ENCODE measurements around the gene CYP2A13.
A peak's percentile ranks its signal among the peaks of the same experiment; 100 is the strongest.
"Not testable (repeated sequence)": the region's sequence is repeated elsewhere in the genome, so short reads cannot be mapped to it uniquely, and the experiment has no call there.

The CYP2A13 gene

DNA sequence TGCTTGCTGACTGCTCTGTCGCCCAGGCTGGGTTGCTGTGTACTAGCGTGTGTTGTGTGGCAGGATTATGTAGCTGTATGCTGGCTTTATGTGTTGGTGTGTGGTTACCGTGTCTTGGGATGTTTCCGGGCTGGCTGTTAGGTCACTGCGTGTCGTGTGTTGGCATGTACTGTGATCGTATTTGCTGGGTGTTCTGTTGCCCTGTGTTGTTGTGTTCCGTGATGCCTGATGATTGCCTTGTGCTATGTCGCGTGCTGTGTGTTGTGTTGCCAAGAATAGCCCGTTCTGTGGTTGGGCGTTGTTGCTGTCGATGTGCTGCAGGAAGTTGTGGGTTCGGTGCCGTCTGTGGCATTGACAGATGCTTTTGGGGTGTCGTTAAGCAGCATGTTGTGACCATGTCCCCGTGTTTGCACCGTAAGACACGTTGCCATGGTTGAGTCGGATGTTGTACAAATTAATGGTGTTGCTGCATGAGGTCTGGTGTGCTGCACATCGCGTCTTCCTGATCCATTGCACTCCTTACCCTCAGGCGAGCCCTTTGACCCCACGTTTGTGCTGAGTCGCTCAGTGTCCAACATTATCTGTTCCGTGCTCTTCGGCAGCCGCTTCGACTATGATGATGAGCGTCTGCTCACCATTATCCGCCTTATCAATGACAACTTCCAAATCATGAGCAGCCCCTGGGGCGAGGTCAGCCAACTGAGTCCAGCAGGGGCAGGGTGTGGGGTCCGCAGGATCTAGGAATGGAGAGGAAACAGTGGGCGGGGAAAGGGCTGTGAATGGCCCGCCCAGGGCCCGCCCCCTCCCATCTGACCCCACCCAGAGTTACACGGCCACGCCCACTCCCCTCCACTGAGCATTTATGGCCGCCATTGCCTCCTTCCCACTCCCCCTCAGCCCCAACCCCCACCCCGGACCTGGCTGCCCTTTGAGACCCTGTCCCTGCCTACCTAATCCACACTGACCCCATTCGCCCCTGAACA is 33.0 kb downstream of the CYP2A13 start:
- DNase-seq (ENCODE audit: low read depth), result peak; percentile 80

DNA sequence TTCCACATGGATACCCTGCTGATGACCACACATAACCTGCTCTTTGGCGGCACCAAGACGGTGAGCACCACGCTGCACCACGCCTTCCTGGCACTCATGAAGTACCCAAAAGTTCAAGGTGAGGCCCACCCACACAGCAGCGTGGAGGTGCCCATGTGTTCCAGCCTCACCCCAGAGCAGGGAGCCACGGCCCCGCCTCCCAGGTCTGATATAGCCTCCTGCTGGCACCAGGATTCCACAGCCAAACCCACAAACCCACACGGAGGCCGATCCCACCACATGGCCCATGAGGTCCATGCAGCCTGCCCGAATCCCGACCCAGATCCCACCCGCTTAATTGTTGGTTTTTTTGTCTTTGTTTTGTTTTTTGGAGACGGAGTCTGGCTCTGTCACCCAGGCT is 34.6 kb downstream of the CYP2A13 start:
- DNase-seq (ENCODE audit: low read depth), result not testable (repeated sequence)

DNA sequence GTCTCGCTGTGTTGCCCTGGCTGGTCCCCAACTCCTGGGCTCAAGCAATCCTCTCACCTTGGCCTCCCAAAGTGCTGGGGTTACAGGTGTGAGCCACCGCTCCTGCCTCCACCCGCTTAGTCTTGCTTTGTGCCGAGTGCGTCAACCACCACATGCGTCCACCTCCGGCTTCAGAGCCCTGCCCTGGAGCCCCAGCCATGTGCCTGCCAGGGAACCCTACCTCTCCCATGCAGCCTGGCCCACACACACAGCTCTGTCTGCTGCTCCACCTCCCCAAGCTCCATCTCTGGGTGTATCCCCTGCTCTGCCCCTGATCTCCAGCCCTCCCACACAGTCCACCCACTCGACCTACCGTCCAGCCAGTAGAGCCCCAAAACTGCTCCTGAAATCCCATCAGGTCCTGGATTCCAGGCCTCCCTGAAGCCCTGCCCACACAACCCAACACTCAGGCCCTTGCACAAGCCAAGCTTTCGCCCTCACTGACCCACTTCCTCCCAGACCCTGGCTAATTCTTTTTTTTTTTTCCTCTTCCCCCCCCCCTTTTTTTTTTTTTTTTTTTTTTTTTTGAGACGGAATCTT is 35.6 kb downstream of the CYP2A13 start:
- no peak for DNase-seq (ENCODE audit: low read depth)

DNA sequence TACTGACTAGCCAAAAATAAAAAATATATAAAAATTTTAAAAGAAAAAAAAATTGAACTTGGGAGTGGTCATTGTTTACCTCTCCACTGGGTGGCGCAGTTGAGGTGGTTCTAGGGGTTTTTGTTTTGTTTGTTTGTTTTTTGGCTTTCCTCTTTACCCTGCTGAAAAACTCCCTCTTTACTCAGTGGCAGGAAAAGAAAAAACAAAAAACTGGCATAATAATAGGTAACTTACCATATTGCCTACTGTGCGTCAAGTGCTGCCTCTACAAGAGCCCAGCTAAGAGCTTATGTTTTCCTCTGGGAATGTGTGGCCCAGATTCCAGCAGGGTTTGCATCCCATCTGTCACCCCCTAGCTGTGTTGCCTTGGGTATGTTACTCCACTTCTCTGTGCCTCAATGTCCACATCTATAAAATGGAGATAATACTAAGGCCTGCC is 38.5 kb downstream of the CYP2A13 start:
- DNase-seq (ENCODE audit: low read depth), result peak; percentile 34

DNA sequence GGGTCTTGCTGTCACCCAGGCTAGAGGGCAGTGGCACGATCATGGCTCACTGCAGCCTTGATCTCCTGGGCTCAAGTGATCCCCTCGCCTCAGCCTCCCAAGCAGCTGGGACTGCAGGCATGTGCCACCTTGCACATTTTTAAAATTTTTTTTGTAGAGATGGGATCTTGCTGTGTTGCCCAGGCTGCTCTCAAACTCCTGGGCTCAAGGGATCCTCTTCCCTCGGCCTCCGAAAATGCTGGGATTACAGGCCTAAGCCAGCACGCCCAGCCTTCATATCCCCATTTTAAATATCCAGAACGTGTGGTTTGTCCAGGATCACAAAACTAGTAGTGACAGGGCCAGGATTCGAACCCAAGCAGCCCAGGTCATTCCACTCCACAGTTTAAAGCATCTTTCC is 39.1 kb downstream of the CYP2A13 start:
- not testable (repeated sequence) for DNase-seq (ENCODE audit: low read depth)

DNA sequence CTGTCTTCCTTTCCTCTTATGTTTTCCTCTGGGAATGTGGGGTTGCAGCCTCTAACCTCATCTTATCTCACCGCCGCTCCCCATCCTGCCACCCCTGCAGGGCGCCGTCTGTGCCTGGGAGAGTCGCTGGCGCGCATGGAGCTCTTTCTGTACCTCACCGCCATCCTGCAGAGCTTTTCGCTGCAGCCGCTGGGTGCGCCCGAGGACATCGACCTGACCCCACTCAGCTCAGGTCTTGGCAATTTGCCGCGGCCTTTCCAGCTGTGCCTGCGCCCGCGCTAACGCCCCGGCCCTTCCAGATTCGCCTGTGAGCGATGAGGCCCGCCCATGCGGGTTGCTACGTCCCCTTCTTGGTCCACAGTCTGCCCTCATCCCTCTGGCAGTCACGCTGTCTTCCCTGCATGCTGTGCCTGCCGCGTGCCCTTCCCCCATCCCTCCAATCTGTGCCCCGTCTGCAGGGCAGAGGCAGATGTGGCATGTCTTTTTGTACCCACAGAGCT is 39.6 kb downstream of the CYP2A13 start:
- DNase-seq (ENCODE audit: low read depth), result peak; percentile 80

DNA sequence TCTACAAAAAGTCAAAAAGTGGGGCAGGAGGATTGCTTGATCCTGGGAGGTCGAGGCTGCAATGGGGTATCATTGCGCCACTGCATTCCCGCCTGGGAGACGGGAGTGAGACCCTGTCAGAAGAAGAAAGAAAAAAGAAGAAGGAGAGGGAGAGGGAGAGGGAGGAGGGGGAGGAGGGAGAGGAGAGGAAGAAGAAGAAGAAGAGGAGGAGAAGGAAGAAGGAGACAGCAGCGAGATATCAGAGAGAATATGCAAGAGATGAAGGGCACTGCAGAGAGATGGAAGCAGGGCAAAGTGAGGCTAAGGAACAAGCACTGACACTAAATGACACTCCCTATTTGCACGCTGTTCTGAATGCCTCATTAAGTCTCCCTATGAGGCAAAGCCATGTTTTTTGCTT is 40.4 kb downstream of the CYP2A13 start:
- DNase-seq (ENCODE audit: low read depth), result no peak

DNA sequence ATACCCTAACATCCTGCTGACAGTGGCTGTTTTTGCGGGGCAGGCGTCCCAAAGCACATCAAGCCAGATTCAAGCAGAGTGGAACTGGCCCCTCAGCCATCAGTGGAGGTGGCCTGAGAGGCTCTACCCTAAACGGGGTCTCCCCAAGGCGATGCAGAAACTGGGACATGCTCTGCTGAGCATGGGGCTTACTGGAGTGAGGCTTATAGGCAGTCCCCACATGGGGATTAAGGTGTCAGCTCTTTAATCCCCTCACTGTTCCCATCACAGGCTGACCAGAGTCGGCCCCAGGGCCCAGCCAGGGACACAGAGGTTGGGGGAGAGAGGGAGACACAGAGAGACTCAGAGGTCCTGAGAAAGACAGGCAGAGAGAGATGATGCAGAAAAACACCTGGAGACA is 42.9 kb downstream of the CYP2A13 start:
- DNase-seq (ENCODE audit: low read depth), result no peak

DNA sequence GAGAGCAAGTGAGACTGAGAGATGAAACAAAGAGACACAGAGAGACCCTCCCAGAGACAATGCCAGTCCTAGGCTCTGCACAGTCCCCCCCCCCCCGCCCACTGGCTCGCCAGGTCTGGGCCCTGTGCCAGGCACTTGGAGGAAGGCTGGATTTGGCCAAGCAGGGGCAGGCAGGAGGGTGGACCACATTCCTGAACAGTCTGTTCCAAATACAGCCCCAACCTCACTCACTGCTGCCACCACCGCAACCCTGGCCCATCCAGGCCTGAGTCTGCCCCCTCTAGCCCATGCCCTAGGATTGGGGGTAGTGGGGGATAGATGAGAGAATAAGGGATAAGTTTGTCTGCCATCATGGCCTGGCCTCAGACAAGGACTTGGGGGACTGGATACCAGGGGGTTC is 45.0 kb downstream of the CYP2A13 start:
- no peak for DNase-seq (ENCODE audit: low read depth)

DNA sequence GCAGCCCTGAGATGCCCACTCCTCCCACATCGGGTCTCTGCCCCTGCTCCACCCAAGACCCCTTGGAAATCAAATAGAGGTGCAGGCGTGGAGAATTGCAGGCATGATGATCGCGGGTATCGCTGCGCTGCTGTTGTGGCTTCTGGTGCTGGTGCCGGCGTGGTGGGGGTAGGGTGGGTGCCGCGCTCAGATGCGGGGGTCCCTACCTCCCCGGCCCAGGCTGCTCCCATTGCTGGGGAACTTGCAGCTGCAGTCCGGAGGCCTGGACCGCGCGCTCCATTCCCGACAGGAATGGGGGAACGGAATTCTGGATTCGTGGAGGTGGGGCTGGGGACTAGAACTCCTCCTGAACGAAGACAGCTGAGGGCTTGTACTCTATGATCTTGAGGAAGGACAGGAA is 46.4 kb downstream of the CYP2A13 start:
- no peak for DNase-seq (ENCODE audit: low read depth)

DNA sequence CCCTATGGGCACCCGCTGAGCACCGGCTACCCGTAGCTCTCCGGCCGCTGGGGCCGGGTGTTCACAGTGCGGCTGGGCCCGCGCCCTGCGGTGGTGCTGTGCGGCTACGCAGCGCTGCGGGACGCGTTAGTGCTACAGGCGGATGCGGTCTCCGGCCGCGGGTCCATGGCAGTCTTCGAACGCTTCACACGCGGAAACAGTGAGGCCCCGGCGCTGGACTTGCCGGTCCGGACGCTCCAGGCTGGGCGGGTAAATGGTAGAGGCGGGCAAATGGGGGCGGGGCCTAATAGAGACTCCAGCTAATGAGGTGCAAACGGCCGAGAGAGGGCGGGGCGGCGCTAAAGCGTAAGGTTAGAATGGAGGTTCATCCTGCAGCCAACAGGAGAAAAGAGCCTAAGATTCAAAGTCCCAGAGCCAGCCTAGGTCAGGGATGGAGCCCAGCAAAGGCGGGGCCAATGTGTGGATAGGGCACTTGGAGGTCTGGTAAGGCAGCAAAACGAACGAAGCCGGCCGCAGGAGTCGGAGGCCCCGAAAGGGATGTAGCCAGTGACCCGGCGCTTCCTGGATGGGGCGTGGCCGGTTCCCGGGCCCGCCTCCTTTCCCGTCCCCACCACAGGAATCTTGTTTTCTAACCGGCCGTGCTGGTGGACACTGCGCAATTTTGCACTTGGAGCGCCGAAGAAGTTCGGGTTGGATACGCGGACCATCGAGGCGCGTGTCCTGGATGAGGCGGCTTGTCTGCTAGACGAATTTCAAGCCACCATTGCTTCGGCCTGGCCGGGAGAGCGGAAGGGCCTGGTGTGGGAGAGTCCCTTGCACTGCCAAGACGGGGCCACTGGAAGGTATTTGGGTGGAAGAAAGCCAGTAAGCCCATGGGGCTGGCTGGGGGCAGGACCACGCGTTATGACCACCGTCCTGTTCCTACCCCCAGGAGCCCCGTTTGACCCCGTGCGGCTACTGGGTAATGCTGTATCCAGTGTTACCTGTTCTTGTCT is 47.4 kb downstream of the CYP2A13 start:
- DNase-seq (ENCODE audit: low read depth), result peak; percentile 14

DNA sequence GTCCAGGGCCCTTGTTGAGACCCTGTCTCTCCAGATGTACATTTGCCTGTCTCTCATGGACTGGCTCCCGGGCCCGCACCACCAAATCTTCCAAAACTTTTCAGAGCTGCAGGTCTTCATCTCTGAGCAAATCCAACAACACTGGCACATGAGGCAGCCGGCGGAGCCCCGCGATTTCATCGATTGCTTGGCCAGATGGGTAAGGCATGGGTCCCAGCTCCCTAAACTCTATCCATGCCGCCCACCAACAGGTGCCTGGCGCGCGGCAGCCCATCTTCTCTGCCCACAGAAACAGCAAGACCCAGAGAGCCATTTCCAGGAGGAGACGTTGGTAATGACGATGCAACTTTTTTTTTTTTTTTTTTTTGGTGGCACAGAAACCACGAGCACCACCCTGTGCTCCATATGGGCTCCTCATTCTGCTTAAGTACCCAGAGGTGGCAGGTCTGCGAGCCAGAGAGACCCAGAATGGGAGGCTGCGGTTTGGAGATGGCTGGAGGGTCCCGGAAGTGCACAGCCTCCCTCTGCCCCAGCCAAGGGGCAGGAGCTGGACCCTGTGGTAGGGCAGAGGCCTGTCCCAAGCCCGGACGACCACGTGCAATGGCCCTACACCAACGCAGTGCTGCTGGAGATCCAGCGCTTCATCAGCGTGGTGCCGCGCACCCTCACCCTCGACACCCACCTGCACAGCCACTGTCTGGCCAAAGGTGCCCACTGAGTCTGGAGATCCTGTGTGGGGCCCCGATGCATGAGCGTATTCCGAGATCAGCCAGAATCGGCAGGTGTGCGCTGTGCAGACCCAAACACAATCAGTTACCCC is 48.6 kb downstream of the CYP2A13 start:
- DNase-seq (ENCODE audit: low read depth), result no peak

DNA sequence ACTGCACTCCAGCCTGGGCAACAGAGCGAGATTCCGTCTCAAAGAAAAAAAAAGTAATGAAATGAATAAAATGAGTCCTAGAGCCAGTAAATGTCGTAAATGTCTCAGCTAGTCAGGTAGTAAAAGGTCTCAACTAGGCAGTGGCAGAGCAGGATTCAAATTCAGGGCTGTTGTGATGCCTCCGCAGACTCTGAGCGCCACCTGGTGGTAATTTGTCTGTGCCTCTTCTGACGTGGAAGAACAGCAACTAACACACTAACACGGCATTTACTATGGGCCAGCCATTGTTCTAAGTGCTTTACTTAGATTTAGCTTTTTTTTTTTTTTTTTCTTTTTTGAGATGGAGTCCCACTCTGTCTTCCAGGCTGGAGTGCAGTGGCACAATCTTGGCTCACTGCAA is 56.2 kb downstream of the CYP2A13 start:
- DNase-seq (ENCODE audit: low read depth), result peak; percentile 67
